H1 (cell line): ENCODE measurements around the gene CADM1. TPM values are rescaled to one million over a fixed set of nuclear protein-coding genes. Genes with fewer than 3 reads are reported as not detected.

ENCODE experiments used
- CTCF ChIA-PET: fragments of 300-600 bp; sonication (Branson Sonifier 250); formaldehyde crosslinking; loops from one replicate; lab custom pipeline; 2021; ENCODE audit not compliant: partially characterized antibody; lab: Charles Lee
- POLR2A ChIA-PET: fragments of 300-600 bp; sonication (Branson Sonifier 250); formaldehyde crosslinking; loops from one replicate; lab custom pipeline; 2021; ENCODE audit warnings: inconsistent platforms; ENCODE audit not compliant: partially characterized antibody; lab: Charles Lee
- DNase-seq, 2 experiments: peaks; one replicate each; pipeline versions ENCODE4 v3.0.0 to v3.0.0-alpha.2; 2010 to 2022; ENCODE audit warnings: low spot score in 2 of 2, low read depth in 1 of 2, mixed read lengths in 1 of 2
- FAIRE-seq: peaks from 2 replicates; lab custom pipeline; 2011; peaks lifted over from hg19 to GRCh38; lab: Jason Lieb, UNC
- H2AFZ ChIP-seq: 2 replicates; pipeline ENCODE4 v1.8.1; 2012; ENCODE audit warnings: low read length, inconsistent platforms
- H2AK5ac ChIP-seq: 2 replicates; pipeline ENCODE4 v1.6.1; 2013; ENCODE audit warnings: low read depth, low read length
- H2BK120ac ChIP-seq: replicated peaks from 2 replicates; pipeline ENCODE3; 2013; ENCODE audit warnings: low read depth, low read length, inconsistent platforms
- H2BK12ac ChIP-seq: 2 replicates; pipeline ENCODE4 v1.6.1; 2013; ENCODE audit warnings: low read depth, low read length
- H2BK15ac ChIP-seq: 2 replicates; pipeline ENCODE4 v1.6.1; 2013; ENCODE audit warnings: low read length
- H2BK20ac ChIP-seq: 2 replicates; pipeline ENCODE4 v1.6.1; 2013; ENCODE audit warnings: low read length
- H2BK5ac ChIP-seq: 2 replicates; pipeline ENCODE4 v1.6.1; 2013; ENCODE audit warnings: low read depth, low read length
- H3K14ac ChIP-seq: 2 replicates; pipeline ENCODE4 v1.6.1; 2013; ENCODE audit warnings: inconsistent platforms; ENCODE audit not compliant: insufficient read length
- H3K18ac ChIP-seq: 2 replicates; pipeline ENCODE4 v1.6.1; 2013; ENCODE audit warnings: low read length; ENCODE audit errors: extremely low read depth
- H3K23ac ChIP-seq: 2 replicates; pipeline ENCODE4 v1.6.1; 2013; ENCODE audit warnings: inconsistent platforms; ENCODE audit not compliant: insufficient read length
- H3K23me2 ChIP-seq: 2 replicates; pipeline ENCODE4 v1.6.1; 2013; ENCODE audit warnings: low read depth, low read length
- H3K27ac ChIP-seq: 2 replicates; pipeline ENCODE4 v1.6.1; 2011; ENCODE audit warnings: low read depth, low read length, inconsistent platforms
- H3K27me3 ChIP-seq, 4 experiments: replicated peaks in 1 of 4; 1 replicate in 1 of 4; 2 replicates in 3 of 4; pipeline versions ENCODE4 v1.6.1 to v1.8.1; 2011 to 2013; ENCODE audit warnings: low read length in 3 of 4, mild to moderate bottlenecking in 3 of 4, inconsistent platforms in 2 of 4, mixed read lengths in 2 of 4, moderate library complexity in 1 of 4; ENCODE audit not compliant: control insufficient read depth in 3 of 4, insufficient read depth in 3 of 4; ENCODE audit errors: extremely low read depth in 1 of 4
- H3K36me3 ChIP-seq, 4 experiments: 2 replicates each; pipeline versions ENCODE4 v1.6.1 to v1.8.1; 2011 to 2013; ENCODE audit warnings: mild to moderate bottlenecking in 4 of 4, low read length in 3 of 4, moderate library complexity in 2 of 4, control low read depth in 1 of 4, inconsistent platforms in 1 of 4; ENCODE audit not compliant: insufficient read depth in 4 of 4, control insufficient read depth in 2 of 4
- H3K4ac ChIP-seq: replicated peaks from 2 replicates; pipeline ENCODE3; 2013; ENCODE audit warnings: low read length, low read depth, mixed read lengths, inconsistent platforms; ENCODE audit not compliant: insufficient read length
- H3K4me1 ChIP-seq, 4 experiments: replicated peaks in 1 of 4; 1 replicate in 1 of 4; 2 replicates in 3 of 4; pipeline versions ENCODE4 v1.6.1 to v1.8.1; 2011 to 2013; ENCODE audit warnings: low read length in 3 of 4, inconsistent platforms in 2 of 4, mixed read lengths in 1 of 4; ENCODE audit not compliant: insufficient read depth in 4 of 4, control insufficient read depth in 3 of 4
- H3K4me2 ChIP-seq, 2 experiments: 2 replicates each; pipeline versions ENCODE4 v1.6.1 to v1.8.1; 2011 to 2013; ENCODE audit warnings: low read depth in 2 of 2, low read length in 2 of 2, control low read depth in 1 of 2, inconsistent platforms in 1 of 2, mild to moderate bottlenecking in 1 of 2; ENCODE audit not compliant: insufficient read depth in 1 of 2
- H3K4me3 ChIP-seq, 4 experiments: fragments of 200-600, 300-600 bp in 1 of 4; sonication (generic), shearing (Covaris generic), sonication (Bioruptor Twin) in 1 of 4; 2 replicates each; pipeline versions ENCODE4 v1.5.1 to v1.8.1; 2011 to 2016; ENCODE audit warnings: low read length in 4 of 4, low read depth in 3 of 4, control low read depth in 2 of 4, inconsistent platforms in 2 of 4, mild to moderate bottlenecking in 2 of 4, mixed read lengths in 1 of 4, moderate library complexity in 1 of 4; ENCODE audit not compliant: insufficient read depth in 2 of 4; ENCODE audit errors: extremely low read depth in 1 of 4
- H3K56ac ChIP-seq: replicated peaks from 2 replicates; pipeline ENCODE3; 2013; ENCODE audit warnings: low read depth, mild to moderate bottlenecking, mixed read lengths, low read length, inconsistent platforms; ENCODE audit not compliant: insufficient read length
- H3K79me1 ChIP-seq: 2 replicates; pipeline ENCODE4 v1.6.1; 2013; ENCODE audit warnings: low read depth, low read length, control low read depth
- H3K79me2 ChIP-seq, 2 experiments: 2 replicates each; pipeline versions ENCODE4 v1.6.1 to v1.8.1; 2012 to 2013; ENCODE audit warnings: low read length in 2 of 2, mild to moderate bottlenecking in 2 of 2, inconsistent platforms in 1 of 2; ENCODE audit not compliant: insufficient read depth in 2 of 2, control insufficient read depth in 1 of 2
- H3K9ac ChIP-seq, 4 experiments: replicated peaks in 1 of 4; 1 replicate in 1 of 4; 2 replicates in 3 of 4; pipeline versions ENCODE4 v1.6.1 to v1.8.1; 2011 to 2013; ENCODE audit warnings: low read depth in 3 of 4, low read length in 3 of 4, control low read depth in 2 of 4, mild to moderate bottlenecking in 2 of 4, moderate library complexity in 2 of 4, inconsistent platforms in 1 of 4; ENCODE audit errors: extremely low read depth in 1 of 4
- H3K9me3 ChIP-seq, 2 experiments: 2 replicates each; pipeline versions ENCODE4 v1.6.1 to v1.8.1; 2012 to 2013; ENCODE audit warnings: mild to moderate bottlenecking in 2 of 2, moderate library complexity in 2 of 2, control low read depth in 1 of 2, inconsistent platforms in 1 of 2, low read depth in 1 of 2, low read length in 1 of 2, mixed read lengths in 1 of 2; ENCODE audit not compliant: insufficient read depth in 2 of 2
- H4K20me1 ChIP-seq, 2 experiments: replicated peaks in 1 of 2; 2 replicates each; pipeline versions ENCODE3 to v1.8.1; 2011 to 2013; ENCODE audit warnings: inconsistent platforms in 2 of 2, low read length in 2 of 2, mild to moderate bottlenecking in 1 of 2; ENCODE audit not compliant: insufficient read depth in 2 of 2, control insufficient read depth in 1 of 2
- H4K5ac ChIP-seq: 2 replicates; pipeline ENCODE4 v1.6.1; 2013; ENCODE audit warnings: low read length, low read depth, mixed read lengths, inconsistent platforms; ENCODE audit not compliant: insufficient read length
- H4K8ac ChIP-seq: 2 replicates; pipeline ENCODE4 v1.8.0; 2013; ENCODE audit warnings: mild to moderate bottlenecking, moderate library complexity, low read length, inconsistent platforms; ENCODE audit not compliant: insufficient read depth; ENCODE audit errors: extremely low read depth
- H4K91ac ChIP-seq: replicated peaks from 2 replicates; pipeline ENCODE3; 2013; ENCODE audit warnings: low read length, mixed read lengths, inconsistent platforms; ENCODE audit not compliant: insufficient read length
- CBX8 ChIP-seq: fragments of 300-800, 300-1000 bp; sonication (generic); IDR thresholded peaks from 2 replicates; pipeline ENCODE4 v1.7.1; 2016; ENCODE audit warnings: low read depth, low read length, borderline replicate concordance
- CTBP2 ChIP-seq: IDR thresholded peaks from 2 replicates; pipeline ENCODE4 v1.7.0; 2011; ENCODE audit warnings: borderline replicate concordance, mild to moderate bottlenecking, moderate library complexity, mixed read lengths, low read length; ENCODE audit not compliant: insufficient read depth, insufficient read length
- EP300 ChIP-seq, 2 experiments: IDR thresholded peaks; 1 replicate in 1 of 2; 2 replicates in 1 of 2; pipeline ENCODE4 v1.6.1; 2011 to 2012; ENCODE audit warnings: low read depth in 2 of 2, low read length in 2 of 2, mild to moderate bottlenecking in 2 of 2, borderline replicate concordance in 1 of 2, inconsistent platforms in 1 of 2, moderate library complexity in 1 of 2
- EZH2 ChIP-seq: fragments of 200-600 bp; sonication (generic); IDR thresholded peaks from 2 replicates; pipeline ENCODE4 v1.7.1; 2012; ENCODE audit warnings: low read depth, mild to moderate bottlenecking, moderate library complexity, low read length, inconsistent platforms; ENCODE audit not compliant: severe bottlenecking
- POLR2AphosphoS5 ChIP-seq: IDR thresholded peaks from 2 replicates; pipeline ENCODE4 v1.6.1; 2011; ENCODE audit warnings: low read depth, low read length
- POU5F1 ChIP-seq: IDR thresholded peaks from 2 replicates; pipeline ENCODE4 v1.6.1; 2011; ENCODE audit warnings: low read depth, mild to moderate bottlenecking, low read length, moderate library complexity
- SAP30 ChIP-seq: fragments of 300-600 bp; sonication (generic); IDR thresholded peaks from 2 replicates; pipeline ENCODE4 v1.7.1; 2012; ENCODE audit warnings: low read length, moderate library complexity, mild to moderate bottlenecking, inconsistent platforms; ENCODE audit not compliant: insufficient read depth, insufficient replicate concordance
- SIRT6 ChIP-seq: IDR thresholded peaks from one replicate; pipeline ENCODE4 v1.7.1; 2012; ENCODE audit warnings: low read length, inconsistent platforms
- SP4 ChIP-seq: IDR thresholded peaks from 2 replicates; pipeline ENCODE4 v1.6.1; 2012; ENCODE audit warnings: low read length, inconsistent platforms
- TBP ChIP-seq: IDR thresholded peaks from 2 replicates; pipeline ENCODE4 v1.6.1; 2011; ENCODE audit warnings: low read depth, low read length, improper control_type of control experiment
- USF2 ChIP-seq: IDR thresholded peaks from 2 replicates; pipeline ENCODE4 v1.6.1; 2011; ENCODE audit warnings: low read length, improper control_type of control experiment
- WGBS, 2 experiments: shearing (Covaris generic) in 1 of 2; methylation state at CpG; one replicate each; pipeline versions ENCODE4 v1.1.6 to v1.1.7; 2013 to 2015; ENCODE audit warnings: low lambda C conversion rate in 2 of 2, mixed read lengths in 2 of 2, inconsistent platforms in 1 of 2, low coverage in 1 of 2, missing lambda C conversion rate in 1 of 2; ENCODE audit not compliant: insufficient replicate concordance in 2 of 2, insufficient coverage in 1 of 2, insufficient read length in 1 of 2; ENCODE audit errors: extremely low coverage in 1 of 2, missing lambda C conversion rate in 1 of 2; 5-methylcytosine and 5-hydroxymethylcytosine counted together
- polyA plus RNA-seq, 7 experiments: library from polyadenylated mRNA; depleted of rRNA in 3 of 7; stranded (reverse) in 5 of 7; unstranded in 2 of 7; fragments of >200 nt in 5 of 7; fragments of 200-250 nt in 2 of 7; gene quantifications; 1 replicate in 5 of 7; 2 replicates in 1 of 7; 4 replicates in 1 of 7; pipeline versions ENCODE4 v1.2.1 to v1.2.3, GENCODE V29; 2011 to 2013; ENCODE audit warnings: missing spikeins in 2 of 7, mixed read lengths in 2 of 7
- total RNA-seq: library from RNA; stranded (reverse); fragmentation: NEBNext Ultra II Directional; extraction: Animal tissue kit (Norgen Biotek cat#: 25700); gene quantifications from 2 replicates; pipeline ENCODE4 v1.2.1, GENCODE V29; 2021

CADM1 gene
- total and polyA plus RNA-seq, 2 of the 8 experiments (the other 6 are each of a cell fraction or from before 2014, with no cell fraction given) = 8.3 to 25.3 TPM

GRCh38 chr11:115197433-115197832 lies 306.8 kb downstream of the CADM1 start:
- WGBS, 2 experiments = 62% methylated on average over 1 of the region's 1 CpG; no CpG with 5 or more reads in 1 of the 2 experiments
- H3K4me2 ChIP-seq = no peak overlapping the region
- TF ChIP-seq SIRT6 (no peak), EZH2 (no peak), SAP30 (no peak), CTBP2 (no peak), SP4 (no peak), EP300 (IDR thresholded peaks at IDR 0.05; ENCODE audit: borderline replicate concordance in 1 of 2, low read depth in 2 of 2, low read length in 2 of 2) (no peak), POU5F1 (no peak), USF2 (no peak), TBP (no peak), POLR2AphosphoS5 (no peak), CBX8 (no peak)

More at GRCh38 chr11:115197433-115197832, 306.8 kb downstream of the CADM1 start:
- Histone ChIP-seq H3K79me2 (no peaks in the 10 kb centered on the region), H2BK15ac (no peak overlapping the region), H3K56ac (no peak overlapping the region), H3K79me1 (no peaks in the 10 kb centered on the region), H3K18ac (no peak overlapping the region), H4K20me1 (no peaks in the 10 kb centered on the region), H2BK120ac (no peak overlapping the region), H2BK5ac (no peak overlapping the region), H3K23ac (no peak overlapping the region), H3K27me3 (no peaks in the 10 kb centered on the region; a peak in 1 of 7 replicates), H3K9me3 (no peaks in the 10 kb centered on the region), H3K9ac (no peak overlapping the region), H3K4ac (no peak overlapping the region), H2BK12ac (no peak overlapping the region), H4K5ac (no peak overlapping the region), H2BK20ac (no peak overlapping the region), H3K36me3 (no peaks in the 10 kb centered on the region), H3K14ac (no peak overlapping the region), H3K23me2 (no peaks in the 10 kb centered on the region), H3K4me1 (peaks cover 0 to 10% (median 5%) of the 10 kb centered on the region in 4 experiments; a peak in 2 of 7 replicates), H3K27ac (no peak overlapping the region), H2AK5ac (no peak overlapping the region), H2AFZ (no peak overlapping the region), H4K91ac (no peak overlapping the region), H3K4me3 (no peak overlapping the region), H4K8ac (no peak overlapping the region)
- ChIA-PET POLR2A (no interaction called here), CTCF (interaction anchor here (0.6 to 4.2 kb wide), 7 partner anchors 10 to 1038 kb away, joined by 3 to 18 read pairs (median 3); no protein-coding TSS in a partner anchor)
- no peak for DNase-seq
- FAIRE-seq = no peak
